ENCODE measurements around the gene TMPRSS13.

The TMPRSS13 gene

GRCh38 chr11:117933930-117934329 lies 4.7 kb upstream of the TMPRSS13 start:
- H3K36me3 ChIP-seq (ENCODE audit: control insufficient read depth in 2 of 2, insufficient read depth in 1 of 2, low read length in 2 of 2): no peaks in the 10 kb centered on the region
- POLR2A ChIA-PET: no interaction called here
- TF ChIP-seq ZIC2 (tag by site-specific recombination; IDR thresholded peaks at IDR 0.05) (peak; percentile 84), ZNF350 (tag by site-specific recombination; IDR thresholded peaks at IDR 0.05) (no peak)
- H3K27ac ChIP-seq (ENCODE audit: extremely low read depth, low read depth, low read length): no peak overlapping the region
- H3K4me1 ChIP-seq (ENCODE audit: control insufficient read depth, insufficient read depth, low read length): no peaks in the 10 kb centered on the region
- CTCF ChIA-PET: interaction anchor here (0.7 to 1.1 kb wide), 3 partner anchors 62 to 115 kb away, joined by 3 to 4 read pairs (median 4); no protein-coding TSS in a partner anchor
- no peaks in the 10 kb centered on the region for H3K9me3 ChIP-seq (ENCODE audit: control insufficient read depth, insufficient read depth, low read depth, low read length)
- H3K4me3 ChIP-seq (ENCODE audit: low read depth, low read length): no peak overlapping the region

GRCh38 chr11:117933475-117933874 lies 4.3 kb upstream of the TMPRSS13 start:
- Histone ChIP-seq H3K9me3 (ENCODE audit: control insufficient read depth, insufficient read depth, low read depth, low read length) (no peaks in the 10 kb centered on the region), H3K27ac (ENCODE audit: extremely low read depth, low read depth, low read length) (no peak overlapping the region), H3K36me3 (ENCODE audit: control insufficient read depth in 2 of 2, insufficient read depth in 1 of 2, low read length in 2 of 2) (no peaks in the 10 kb centered on the region), H3K4me3 (ENCODE audit: low read depth, low read length) (no peak overlapping the region), H3K4me1 (ENCODE audit: control insufficient read depth, insufficient read depth, low read length) (no peaks in the 10 kb centered on the region)
- ChIA-PET CTCF (interaction anchor here (2.3 kb wide), 1 partner anchor 13 kb away, joined by 11 read pairs; no protein-coding TSS in a partner anchor), POLR2A (no interaction called here)
- no peak for TF ChIP-seq ZNF629 (tag by site-specific recombination; IDR thresholded peaks at IDR 0.05)
- TF ChIP-seq ZNF664 (tag by site-specific recombination; IDR thresholded peaks at IDR 0.05): peak; percentile 11; the same call in 1 of the 2 replicates
- no peak for TF ChIP-seq ZNF140 (tag by site-specific recombination; IDR thresholded peaks at IDR 0.05)
- TF ChIP-seq SCRT2 (tag by site-specific recombination; IDR thresholded peaks at IDR 0.05): no peak
- TF ChIP-seq ZBTB20 (tag by site-specific recombination; IDR thresholded peaks at IDR 0.05): 0 out of 2 replicates have a peak, but pooled peaks have one; percentile 17

- TF ChIP-seq ZBTB21 (tag by site-specific recombination; IDR thresholded peaks at IDR 0.05): no peak
- TF ChIP-seq ZNF488 (tag by site-specific recombination; IDR thresholded peaks at IDR 0.05): no peak
- TF ChIP-seq ZNF513 (tag by site-specific recombination; IDR thresholded peaks at IDR 0.05): no peak
- TF ChIP-seq ZNF132 (tag by site-specific recombination; IDR thresholded peaks at IDR 0.05; ENCODE audit: borderline replicate concordance): no peak
- TF ChIP-seq GLIS1 (tag by site-specific recombination; IDR thresholded peaks at IDR 0.05): no peak
- no peak for TF ChIP-seq BCL11B (tag by site-specific recombination; IDR thresholded peaks at IDR 0.05; ENCODE audit: low read depth)
- TF ChIP-seq ZNF792 (tag by site-specific recombination; IDR thresholded peaks at IDR 0.05): no peak
- no peak for TF ChIP-seq ZSCAN16 (tag by site-specific recombination; IDR thresholded peaks at IDR 0.05)
- TF ChIP-seq ZNF510 (tag by site-specific recombination; IDR thresholded peaks at IDR 0.05; ENCODE audit: insufficient replicate concordance): no peak
- no peak for TF ChIP-seq ZNF157 (tag by site-specific recombination; IDR thresholded peaks at IDR 0.05)
- TF ChIP-seq ZBTB49 (tag by site-specific recombination; IDR thresholded peaks at IDR 0.05; ENCODE audit: low read depth): no peak
- no peak for TF ChIP-seq ZNF18 (tag by site-specific recombination; IDR thresholded peaks at IDR 0.05)
- POLR2A ChIA-PET: no interaction called here
- Histone ChIP-seq H3K4me3 (ENCODE audit: low read depth, low read length) (no peak overlapping the region), H3K4me1 (ENCODE audit: control insufficient read depth, insufficient read depth, low read length) (no peaks in the 10 kb centered on the region), H3K27ac (ENCODE audit: extremely low read depth, low read depth, low read length) (no peak overlapping the region), H3K9me3 (ENCODE audit: control insufficient read depth, insufficient read depth, low read depth, low read length) (no peaks in the 10 kb centered on the region), H3K36me3 (ENCODE audit: control insufficient read depth in 2 of 2, insufficient read depth in 1 of 2, low read length in 2 of 2) (no peaks in the 10 kb centered on the region)
- CTCF ChIA-PET: interaction anchor here (1.0 to 2.3 kb wide), 3 partner anchors 14 to 114 kb away, joined by 3 to 11 read pairs (median 4); no protein-coding TSS in a partner anchor
These were observed 3.7 kb upstream of the TMPRSS13 start for GRCh38 chr11:117932947-117933346.

Measured in HEK293 (cell line).